Ectodermal cell (in vitro differentiated cells): ENCODE results near the gene CDRT15.
"Not testable (repeated sequence)": the region's sequence is repeated elsewhere in the genome, so short reads cannot be mapped to it uniquely, and the experiment has no call there.

Source experiments
- H3K27ac ChIP-seq: 2 replicates; pipeline ENCODE4 v1.7.0; 2013; ENCODE audit warnings: mild to moderate bottlenecking, low read depth, low read length; ENCODE audit not compliant: insufficient read depth, poor library complexity, severe bottlenecking
- H3K27me3 ChIP-seq: 2 replicates; pipeline ENCODE4 v1.7.0; 2013; ENCODE audit warnings: mild to moderate bottlenecking, low read length; ENCODE audit not compliant: insufficient read depth, control insufficient read depth, poor library complexity, severe bottlenecking
- H3K36me3 ChIP-seq: one replicate; pipeline ENCODE4 v1.7.0; 2013; ENCODE audit warnings: low read length; ENCODE audit not compliant: control insufficient read depth, insufficient read depth
- H3K4me1 ChIP-seq: one replicate; pipeline ENCODE4 v1.7.0; 2013; ENCODE audit warnings: low read length; ENCODE audit not compliant: control insufficient read depth, insufficient read depth
- H3K4me3 ChIP-seq: 2 replicates; pipeline ENCODE4 v1.7.0; 2013; ENCODE audit warnings: low read depth, low read length, control low read depth; ENCODE audit not compliant: insufficient read depth
- H3K9me3 ChIP-seq: 2 replicates; pipeline ENCODE4 v1.7.0; 2013; ENCODE audit warnings: mild to moderate bottlenecking, low read length, moderate library complexity; ENCODE audit not compliant: control insufficient read depth
- WGBS, 2 experiments: methylation state at CpG; one replicate each; pipeline ENCODE4 v1.1.7; 2013; ENCODE audit warnings: missing lambda C conversion rate in 2 of 2; 5-methylcytosine and 5-hydroxymethylcytosine counted together

Gene CDRT15

GRCh38 chr17:14201988-14202380 lies 34.7 kb downstream of the CDRT15 start:
- Histone ChIP-seq H3K27ac (no peak overlapping the region), H3K9me3 (no peaks in the 10 kb centered on the region), H3K36me3 (no peaks in the 10 kb centered on the region), H3K27me3 (no peaks in the 10 kb centered on the region), H3K4me1 (no peaks in the 10 kb centered on the region), H3K4me3 (no peak overlapping the region)
- 98 to 100% methylated on average over 3 to 4 of the region's 4 CpGs for WGBS, 2 experiments

DNA sequence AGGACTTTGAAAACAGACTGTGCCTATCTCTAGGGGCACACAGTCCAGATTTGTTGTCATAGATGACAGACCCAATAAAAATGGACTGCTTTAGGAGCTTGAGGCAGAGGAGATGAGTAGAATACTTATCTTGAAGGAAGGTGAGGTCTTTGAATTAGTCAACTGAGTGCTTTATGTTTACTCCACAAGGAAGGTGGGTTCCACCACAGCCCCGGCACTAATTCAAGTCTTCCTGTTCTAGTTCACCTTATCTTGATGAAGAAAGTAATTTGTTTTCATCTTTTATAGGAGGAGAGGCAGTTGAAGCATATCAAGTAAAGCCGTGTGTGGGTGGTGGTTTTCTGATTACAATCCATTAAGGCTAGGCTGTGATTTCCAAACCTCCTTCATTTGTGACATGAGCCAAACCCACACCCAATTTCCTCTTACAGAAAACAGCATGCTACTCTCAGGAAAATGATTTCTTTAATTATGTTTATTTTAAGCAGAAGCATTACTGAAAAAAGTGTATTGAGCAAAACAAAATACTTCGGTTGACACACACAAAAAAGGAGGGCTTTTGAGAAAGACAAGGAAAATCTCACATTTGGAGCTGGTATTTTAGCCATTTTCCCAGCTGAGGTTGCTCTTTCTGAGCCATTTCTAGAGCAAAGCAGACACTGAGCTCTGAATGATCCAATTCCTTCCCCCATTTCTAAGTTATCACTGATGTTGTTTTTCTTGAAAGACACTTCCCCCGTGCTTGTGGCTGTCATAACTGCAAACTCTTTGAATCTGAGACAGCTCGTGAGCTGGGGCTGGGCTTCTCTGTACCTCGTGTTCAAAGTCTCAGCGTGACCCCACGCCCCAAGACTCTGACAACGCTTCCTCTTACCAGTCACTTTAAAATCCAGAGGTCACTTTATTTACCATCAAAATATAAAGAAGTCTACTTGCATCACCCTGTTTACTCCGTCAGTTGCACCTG lies 35.4 kb downstream of the CDRT15 start:
- WGBS, 2 experiments = 90% methylated on average over 9 to 10 of the region's 10 CpGs
- H3K4me1 ChIP-seq = no peaks in the 10 kb centered on the region
- no peaks in the 10 kb centered on the region for H3K36me3 ChIP-seq
- H3K27me3 ChIP-seq = no peaks in the 10 kb centered on the region
- H3K9me3 ChIP-seq = no peaks in the 10 kb centered on the region
- no peak overlapping the region for H3K4me3 ChIP-seq
- no peak overlapping the region for H3K27ac ChIP-seq

- 98% methylated on average over 3 to 4 of the region's 4 CpGs for WGBS, 2 experiments
- H3K4me1 ChIP-seq = no peaks in the 10 kb centered on the region
- H3K4me3 ChIP-seq = no peak overlapping the region
- no peaks in the 10 kb centered on the region for H3K36me3 ChIP-seq
- no peak overlapping the region for H3K27ac ChIP-seq
- no peaks in the 10 kb centered on the region for H3K9me3 ChIP-seq
- no peaks in the 10 kb centered on the region for H3K27me3 ChIP-seq
These were observed 36.3 kb downstream of the CDRT15 start for GRCh38 chr17:14200354-14200753.

DNA sequence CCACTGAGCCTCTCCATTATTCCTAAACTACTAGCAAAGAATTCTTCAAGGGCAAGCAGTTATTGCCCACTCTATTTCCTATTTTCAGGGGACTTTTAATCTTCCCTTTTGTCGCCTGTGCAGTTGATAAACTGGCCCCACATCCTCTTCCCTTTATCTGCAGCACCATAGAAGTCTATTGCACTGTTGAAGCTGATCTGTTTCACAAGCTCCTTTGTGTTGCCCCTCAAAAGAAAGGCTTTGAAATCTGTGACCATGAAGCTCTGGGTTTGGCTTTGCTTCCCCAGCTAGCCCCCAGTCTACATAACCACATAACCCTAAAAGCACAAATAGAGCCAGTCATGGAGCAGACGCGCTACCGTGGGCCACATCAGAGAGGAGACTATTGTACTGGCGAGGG lies 37.1 kb downstream of the CDRT15 start:
- Histone ChIP-seq H3K27ac (no peak overlapping the region), H3K4me3 (no peak overlapping the region), H3K27me3 (no peaks in the 10 kb centered on the region), H3K9me3 (no peaks in the 10 kb centered on the region), H3K36me3 (no peaks in the 10 kb centered on the region), H3K4me1 (no peaks in the 10 kb centered on the region)
- WGBS, 2 experiments = 92 to 98% methylated on average over 5 of the region's 5 CpGs

- Histone ChIP-seq H3K9me3 (no peaks in the 10 kb centered on the region), H3K27ac (no peak overlapping the region), H3K27me3 (no peaks in the 10 kb centered on the region), H3K36me3 (no peaks in the 10 kb centered on the region), H3K4me1 (no peaks in the 10 kb centered on the region), H3K4me3 (no peak overlapping the region)
- 96 to 100% methylated on average over 1 to 4 of the region's 4 CpGs for WGBS, 2 experiments
These were observed 38.1 kb downstream of the CDRT15 start for GRCh38 chr17:14198575-14198974.

- Histone ChIP-seq H3K4me1 (no peaks in the 10 kb centered on the region), H3K9me3 (no peaks in the 10 kb centered on the region), H3K36me3 (no peaks in the 10 kb centered on the region), H3K27ac (no peak overlapping the region), H3K27me3 (no peaks in the 10 kb centered on the region), H3K4me3 (no peak overlapping the region)
- WGBS, 2 experiments = 74 to 77% methylated on average over 6 of the region's 6 CpGs
These were observed 38.6 kb downstream of the CDRT15 start for GRCh38 chr17:14198013-14198412.

GRCh38 chr17:14197586-14197985 lies 39.1 kb downstream of the CDRT15 start:
- WGBS, 2 experiments = 48% methylated on average over 4 of the region's 4 CpGs
- Histone ChIP-seq H3K36me3 (no peaks in the 10 kb centered on the region), H3K27me3 (no peaks in the 10 kb centered on the region), H3K4me1 (no peaks in the 10 kb centered on the region), H3K9me3 (no peaks in the 10 kb centered on the region), H3K4me3 (no peak overlapping the region), H3K27ac (no peak overlapping the region)

DNA sequence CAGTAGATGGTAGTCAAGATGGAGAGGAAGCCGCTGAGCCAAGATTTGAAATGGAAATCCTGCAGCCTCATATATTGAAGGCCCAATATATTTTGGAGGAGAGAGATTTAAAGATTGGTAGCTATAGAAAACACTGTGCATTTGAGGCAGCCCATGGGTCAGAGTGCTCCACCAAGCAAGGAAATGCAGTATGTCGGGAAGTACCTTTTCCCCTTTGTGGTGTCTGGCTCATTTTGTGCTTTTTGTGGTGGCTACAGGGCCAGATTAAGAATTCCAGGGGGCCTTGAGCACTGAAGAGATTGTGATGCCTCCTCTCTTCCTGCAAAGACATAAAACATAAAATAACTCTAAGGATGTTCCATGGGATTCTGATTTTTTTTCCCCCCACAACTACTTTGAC lies 39.6 kb downstream of the CDRT15 start:
- H3K4me1 ChIP-seq = no peaks in the 10 kb centered on the region
- no peak overlapping the region for H3K4me3 ChIP-seq
- no peaks in the 10 kb centered on the region for H3K36me3 ChIP-seq
- WGBS, 2 experiments = 92 to 93% methylated on average over 2 of the region's 2 CpGs
- H3K27me3 ChIP-seq = no peaks in the 10 kb centered on the region
- no peaks in the 10 kb centered on the region for H3K9me3 ChIP-seq
- no peak overlapping the region for H3K27ac ChIP-seq

DNA sequence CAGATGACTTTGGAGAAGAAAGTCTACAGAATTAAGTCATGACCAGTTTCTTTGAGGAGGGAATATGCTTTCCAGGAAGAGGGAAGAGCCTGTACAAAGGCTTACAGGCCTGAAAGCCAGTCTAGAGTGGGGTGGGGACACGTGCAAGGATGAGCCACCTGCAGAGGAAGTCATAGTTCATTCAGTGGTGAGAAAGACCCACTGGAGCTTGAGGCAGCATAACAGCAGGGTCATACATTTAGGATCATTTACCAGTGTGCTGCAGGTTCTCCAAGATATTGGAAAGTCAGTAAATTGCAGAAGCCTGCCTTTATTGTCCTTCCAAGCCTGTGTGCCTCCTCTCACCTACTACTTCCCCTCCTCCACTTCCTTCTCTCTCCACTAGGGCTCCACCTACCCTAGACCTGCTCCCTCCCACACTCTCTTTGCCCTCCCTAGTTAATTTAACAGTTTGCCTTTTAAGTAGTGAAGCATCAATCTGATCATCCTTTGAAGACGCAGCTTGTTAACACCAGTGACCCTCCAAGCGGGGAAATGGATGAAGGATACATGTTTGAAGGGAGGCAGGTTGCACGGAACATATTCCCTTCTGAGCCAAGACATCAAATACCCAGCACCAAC lies 40.2 kb downstream of the CDRT15 start:
- Histone ChIP-seq H3K4me1 (no peaks in the 10 kb centered on the region), H3K27me3 (no peaks in the 10 kb centered on the region), H3K9me3 (no peaks in the 10 kb centered on the region), H3K36me3 (no peaks in the 10 kb centered on the region), H3K4me3 (no peak overlapping the region), H3K27ac (no peak overlapping the region)
- WGBS, 2 experiments = 94 to 95% methylated on average over 4 of the region's 4 CpGs

DNA sequence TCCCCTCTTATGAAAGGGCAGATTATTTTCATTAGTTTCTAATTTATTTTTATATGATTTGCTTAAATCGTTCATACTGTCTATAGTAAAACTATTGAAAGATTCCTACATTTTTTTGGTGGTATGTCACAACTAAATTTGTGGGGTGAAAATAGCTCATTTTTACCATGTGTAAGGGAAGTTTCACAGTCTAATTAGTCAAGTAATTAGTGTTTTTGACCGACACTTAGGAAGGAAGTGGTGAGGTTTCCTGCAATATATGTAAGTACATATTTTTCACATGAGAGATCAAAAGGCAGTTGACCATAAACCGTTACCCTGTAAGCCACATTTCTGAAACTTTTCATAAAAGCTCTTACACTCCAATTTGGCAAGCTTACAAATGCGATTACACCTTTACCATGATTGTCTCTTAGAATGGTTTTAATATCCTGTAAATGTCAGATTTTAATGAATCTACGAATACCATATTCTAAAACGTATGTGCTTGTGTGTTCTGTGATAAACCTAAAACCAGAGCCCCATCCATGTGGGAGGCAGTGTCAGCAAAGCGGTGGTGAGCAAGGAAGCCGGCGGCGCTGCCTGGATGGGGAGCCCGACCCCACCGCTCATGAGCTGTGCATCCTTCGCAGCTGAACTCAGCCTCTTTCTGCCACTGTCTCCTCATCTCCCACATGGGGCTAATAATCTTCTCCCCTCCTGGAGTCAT lies 43.9 kb downstream of the CDRT15 start:
- not testable (repeated sequence) for H3K27me3 ChIP-seq, H3K27ac ChIP-seq, H3K9me3 ChIP-seq, H3K4me1 ChIP-seq, H3K36me3 ChIP-seq, H3K4me3 ChIP-seq
- WGBS, 2 experiments = 99% methylated on average over 8 to 9 of the region's 13 CpGs
